H1 (cell line): ENCODE measurements around the gene MARK4.

Source experiments
- EZH2 ChIP-seq: fragments of 200-600 bp; sonication (generic); IDR thresholded peaks from 2 replicates; pipeline ENCODE4 v1.7.1; 2012; ENCODE audit warnings: low read depth, mild to moderate bottlenecking, moderate library complexity, low read length, inconsistent platforms; ENCODE audit not compliant: severe bottlenecking
- JUN ChIP-seq: IDR thresholded peaks from 2 replicates; pipeline ENCODE4 v1.6.1; 2011; ENCODE audit warnings: low read depth, mild to moderate bottlenecking, improper control_type of control experiment, low read length
- RNF2 ChIP-seq: fragments of 200-900, 300-1000 bp; sonication (generic); IDR thresholded peaks from 2 replicates; pipeline ENCODE4 v1.7.1; 2016; ENCODE audit warnings: borderline replicate concordance, low read depth, mild to moderate bottlenecking, antibody characterized with exemption, low read length; ENCODE audit not compliant: poor library complexity, severe bottlenecking; ENCODE audit errors: missing control alignments
- SAP30 ChIP-seq: fragments of 300-600 bp; sonication (generic); IDR thresholded peaks from 2 replicates; pipeline ENCODE4 v1.7.1; 2012; ENCODE audit warnings: low read length, moderate library complexity, mild to moderate bottlenecking, inconsistent platforms; ENCODE audit not compliant: insufficient read depth, insufficient replicate concordance
- YY1 ChIP-seq: IDR thresholded peaks from 2 replicates; pipeline ENCODE4 v1.6.1; 2011; ENCODE audit warnings: low read depth, mild to moderate bottlenecking, low read length
- ZNF274 ChIP-seq: IDR thresholded peaks from 2 replicates; pipeline ENCODE4 v1.7.0; 2012; ENCODE audit warnings: low read length, borderline replicate concordance; ENCODE audit errors: extremely low read depth
- TF ChIP-seq, protein P1 (sequence below), 3 experiments: IDR thresholded peaks; 1 replicate in 2 of 3; 2 replicates in 1 of 3; pipeline versions ENCODE4 v1.5.1 to v1.6.1; 2011; ENCODE audit warnings: low read length in 3 of 3, mild to moderate bottlenecking in 3 of 3, inconsistent platforms in 2 of 3, low read depth in 1 of 3, moderate library complexity in 1 of 3; ENCODE audit not compliant: insufficient read depth in 1 of 3; ENCODE audit errors: control extremely low read depth in 1 of 3

DNA sequence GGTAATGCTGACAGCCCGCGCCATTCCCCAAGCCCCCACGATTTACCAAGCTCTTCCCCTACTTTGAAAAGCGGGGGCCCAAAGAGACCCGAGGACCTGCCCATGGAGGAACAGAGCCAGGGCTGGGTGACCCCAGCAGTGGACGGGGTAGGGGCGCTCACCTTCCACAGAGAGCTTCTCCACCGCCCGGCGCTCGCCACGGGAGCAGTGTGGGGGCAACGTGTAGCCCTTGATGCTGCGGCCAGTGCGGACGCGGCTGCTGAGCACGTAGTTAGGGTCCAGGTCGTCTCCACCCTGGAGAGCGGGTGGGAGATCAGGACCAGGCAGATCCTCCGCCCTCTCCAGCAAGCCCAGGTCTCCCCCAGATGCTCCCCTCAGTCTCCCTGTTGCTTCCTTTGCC is 64.2 kb downstream of the MARK4 start:
- TF ChIP-seq RNF2: no peak
- TF ChIP-seq, protein P1, sequence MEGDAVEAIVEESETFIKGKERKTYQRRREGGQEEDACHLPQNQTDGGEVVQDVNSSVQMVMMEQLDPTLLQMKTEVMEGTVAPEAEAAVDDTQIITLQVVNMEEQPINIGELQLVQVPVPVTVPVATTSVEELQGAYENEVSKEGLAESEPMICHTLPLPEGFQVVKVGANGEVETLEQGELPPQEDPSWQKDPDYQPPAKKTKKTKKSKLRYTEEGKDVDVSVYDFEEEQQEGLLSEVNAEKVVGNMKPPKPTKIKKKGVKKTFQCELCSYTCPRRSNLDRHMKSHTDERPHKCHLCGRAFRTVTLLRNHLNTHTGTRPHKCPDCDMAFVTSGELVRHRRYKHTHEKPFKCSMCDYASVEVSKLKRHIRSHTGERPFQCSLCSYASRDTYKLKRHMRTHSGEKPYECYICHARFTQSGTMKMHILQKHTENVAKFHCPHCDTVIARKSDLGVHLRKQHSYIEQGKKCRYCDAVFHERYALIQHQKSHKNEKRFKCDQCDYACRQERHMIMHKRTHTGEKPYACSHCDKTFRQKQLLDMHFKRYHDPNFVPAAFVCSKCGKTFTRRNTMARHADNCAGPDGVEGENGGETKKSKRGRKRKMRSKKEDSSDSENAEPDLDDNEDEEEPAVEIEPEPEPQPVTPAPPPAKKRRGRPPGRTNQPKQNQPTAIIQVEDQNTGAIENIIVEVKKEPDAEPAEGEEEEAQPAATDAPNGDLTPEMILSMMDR (IDR thresholded peaks at IDR 0.05; ENCODE audit: control extremely low read depth in 1 of 3, insufficient read depth in 1 of 3, low read depth in 1 of 3, low read length in 3 of 3): no peak
- no peak for TF ChIP-seq YY1
- no peak for TF ChIP-seq EZH2
- no peak for TF ChIP-seq JUN
- no peak for TF ChIP-seq SAP30
- no peak for TF ChIP-seq ZNF274
